ENCODE results near the gene APC. TPM values are rescaled to one million over a fixed set of nuclear protein-coding genes. Genes with fewer than 3 reads are reported as not detected.

Gene APC
- polyA plus RNA-seq, 1 experiment = 14.7 TPM

- no peak for DNase-seq (ENCODE audit: low read depth)
- ChIA-PET CTCF (interaction anchor here (0.7 to 3.9 kb wide), 5 partner anchors 18 to 126 kb away, joined by 3 to 22 read pairs (median 5); no protein-coding TSS in a partner anchor), POLR2A (no interaction called here)
Observed at GRCh38 chr5:112691758-112692157, 45.9 kb upstream of the APC start.

DNA sequence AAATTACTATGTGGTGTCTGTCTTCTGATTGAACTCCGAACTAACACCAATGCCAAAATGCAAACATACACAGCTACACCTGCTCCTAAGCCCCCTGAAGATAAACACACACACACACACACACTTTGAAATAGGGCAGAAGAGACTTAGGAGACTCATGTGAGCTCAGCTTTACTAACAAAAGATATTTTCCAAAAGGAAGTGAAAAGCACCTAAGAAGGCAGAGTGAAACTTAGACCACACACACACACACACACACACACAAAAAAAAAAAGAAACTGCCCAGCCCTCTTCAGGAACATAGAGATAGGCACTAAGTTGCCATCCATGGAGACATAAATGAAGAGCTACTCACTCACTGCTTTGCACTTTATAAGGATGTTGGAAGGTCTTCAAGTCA lies 45.2 kb upstream of the APC start:
- TF ChIP-seq, protein P1, sequence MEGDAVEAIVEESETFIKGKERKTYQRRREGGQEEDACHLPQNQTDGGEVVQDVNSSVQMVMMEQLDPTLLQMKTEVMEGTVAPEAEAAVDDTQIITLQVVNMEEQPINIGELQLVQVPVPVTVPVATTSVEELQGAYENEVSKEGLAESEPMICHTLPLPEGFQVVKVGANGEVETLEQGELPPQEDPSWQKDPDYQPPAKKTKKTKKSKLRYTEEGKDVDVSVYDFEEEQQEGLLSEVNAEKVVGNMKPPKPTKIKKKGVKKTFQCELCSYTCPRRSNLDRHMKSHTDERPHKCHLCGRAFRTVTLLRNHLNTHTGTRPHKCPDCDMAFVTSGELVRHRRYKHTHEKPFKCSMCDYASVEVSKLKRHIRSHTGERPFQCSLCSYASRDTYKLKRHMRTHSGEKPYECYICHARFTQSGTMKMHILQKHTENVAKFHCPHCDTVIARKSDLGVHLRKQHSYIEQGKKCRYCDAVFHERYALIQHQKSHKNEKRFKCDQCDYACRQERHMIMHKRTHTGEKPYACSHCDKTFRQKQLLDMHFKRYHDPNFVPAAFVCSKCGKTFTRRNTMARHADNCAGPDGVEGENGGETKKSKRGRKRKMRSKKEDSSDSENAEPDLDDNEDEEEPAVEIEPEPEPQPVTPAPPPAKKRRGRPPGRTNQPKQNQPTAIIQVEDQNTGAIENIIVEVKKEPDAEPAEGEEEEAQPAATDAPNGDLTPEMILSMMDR (IDR thresholded peaks at IDR 0.05; ENCODE audit: insufficient read depth, low read depth, low read length) = no peak
- H3K36me3 ChIP-seq (ENCODE audit: control insufficient read depth, insufficient read depth, low read length) = no peaks in the 10 kb centered on the region
- H3K4me3 ChIP-seq (ENCODE audit: low read depth, low read length) = no peak overlapping the region
- H3K27me3 ChIP-seq (ENCODE audit: control insufficient read depth, insufficient read depth, low read length) = no peaks in the 10 kb centered on the region; the same call in 1 of the 2 replicates
- no peak for DNase-seq (ENCODE audit: low read depth)
- ChIA-PET POLR2A (no interaction called here), CTCF (interaction anchor here (0.6 to 3.9 kb wide), 6 partner anchors 17 to 125 kb away, joined by 3 to 22 read pairs (median 4); no protein-coding TSS in a partner anchor)

More at GRCh38 chr5:112691758-112692157, 45.9 kb upstream of the APC start:
- H3K4me3 ChIP-seq (ENCODE audit: low read depth, low read length) = no peak overlapping the region
- no peaks in the 10 kb centered on the region for H3K36me3 ChIP-seq (ENCODE audit: control insufficient read depth, insufficient read depth, low read length)
- TF ChIP-seq, protein P1 (IDR thresholded peaks at IDR 0.05; ENCODE audit: insufficient read depth, low read depth, low read length) = peak; percentile 27; the same call in 1 of the 2 replicates
- H3K27me3 ChIP-seq (ENCODE audit: control insufficient read depth, insufficient read depth, low read length) = no peaks in the 10 kb centered on the region; the same call in 1 of the 2 replicates

- DNase-seq (ENCODE audit: low read depth) = no peak
- H3K27me3 ChIP-seq (ENCODE audit: control insufficient read depth, insufficient read depth, low read length) = no peaks in the 10 kb centered on the region; the same call in 1 of the 2 replicates
- CTCF ChIA-PET = interaction anchor here (0.6 to 3.9 kb wide), 2 partner anchors 64 to 76 kb away, joined by 3 to 22 read pairs; no protein-coding TSS in a partner anchor
- no peak overlapping the region for H3K4me3 ChIP-seq (ENCODE audit: low read depth, low read length)
- POLR2A ChIA-PET = no interaction called here
- TF ChIP-seq, protein P1 (IDR thresholded peaks at IDR 0.05; ENCODE audit: insufficient read depth, low read depth, low read length) = no peak
- H3K36me3 ChIP-seq (ENCODE audit: control insufficient read depth, insufficient read depth, low read length) = no peaks in the 10 kb centered on the region
Observed at GRCh38 chr5:112693301-112693700, 44.4 kb upstream of the APC start.

GRCh38 chr5:112694853-112695709 lies 42.6 kb upstream of the APC start:
- ChIA-PET POLR2A (interaction anchor here (0.9 kb wide), 1 partner anchor 10 kb away, joined by 3 read pairs; no protein-coding TSS in a partner anchor), CTCF (interaction anchor here (1.1 to 1.4 kb wide), 2 partner anchors 63 to 144 kb away, joined by 3 to 4 read pairs; no protein-coding TSS in a partner anchor)
- peak; percentile 53 for DNase-seq (ENCODE audit: low read depth)
- Histone ChIP-seq H3K4me3 (ENCODE audit: low read depth, low read length) (no peak overlapping the region), H3K36me3 (ENCODE audit: control insufficient read depth, insufficient read depth, low read length) (no peaks in the 10 kb centered on the region), H3K27me3 (ENCODE audit: control insufficient read depth, insufficient read depth, low read length) (no peaks in the 10 kb centered on the region; the same call in 1 of the 2 replicates)
- TF ChIP-seq, protein P1 (IDR thresholded peaks at IDR 0.05; ENCODE audit: insufficient read depth, low read depth, low read length) = no peak

DNA sequence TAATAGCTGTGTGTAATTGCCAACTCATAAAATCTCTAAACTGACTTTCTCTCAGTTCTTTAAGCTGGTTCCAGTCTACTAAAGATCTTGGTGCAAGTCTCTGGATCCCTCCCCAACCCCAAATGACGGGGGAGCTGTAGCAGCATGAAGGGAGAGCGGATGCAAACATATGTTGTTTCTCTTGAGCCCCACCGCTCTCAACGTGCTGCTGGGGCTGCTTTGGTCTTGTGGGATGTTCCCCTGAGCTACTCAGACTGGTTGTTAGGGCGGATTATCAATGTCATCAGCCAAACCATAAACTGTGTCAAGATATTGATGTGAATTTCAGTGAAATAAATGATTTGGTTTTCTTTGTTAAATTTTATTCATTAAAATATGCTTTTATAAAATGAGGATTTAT lies 40.9 kb upstream of the APC start:
- Histone ChIP-seq H3K4me3 (ENCODE audit: low read depth, low read length) (no peak overlapping the region), H3K36me3 (ENCODE audit: control insufficient read depth, insufficient read depth, low read length) (no peaks in the 10 kb centered on the region), H3K27me3 (ENCODE audit: control insufficient read depth, insufficient read depth, low read length) (no peaks in the 10 kb centered on the region)
- DNase-seq (ENCODE audit: low read depth) = no peak
- TF ChIP-seq, protein P1 (IDR thresholded peaks at IDR 0.05; ENCODE audit: insufficient read depth, low read depth, low read length) = no peak
- ChIA-PET POLR2A (no interaction called here), CTCF (interaction anchor here (1.5 kb wide), 1 partner anchor 61 kb away, joined by 7 read pairs; no protein-coding TSS in a partner anchor)
